Stimulated activated naive CD8-positive, alpha-beta T cell treated with anti-CD3 and anti-CD28 coated beads, Interleukin-15, amount 100 ng/mL, for 72 hours (primary cell): ENCODE measurements around the gene AVEN.
A peak's percentile ranks its signal among the peaks of the same experiment; 100 is the strongest.

ENCODE experiments used
- ATAC-seq: fragments of 150-1000 bp; cut with Tn5 transposase; 2 replicates; pipeline ENCODE4 v1.10.0; 2021; ENCODE audit warnings: mild to moderate bottlenecking, moderate library complexity
- DNase-seq, 2 donors: peaks; one replicate each; pipeline ENCODE4 v3.0.0; 2021 to 2022
- H3K27ac Mint-ChIP-seq, 2 donors: one replicate each; pipeline ENCODE4 v1.8.0; 2022; ENCODE audit warnings: mild to moderate bottlenecking in 2 of 2, mixed read lengths in 2 of 2, moderate library complexity in 2 of 2
- H3K27me3 Mint-ChIP-seq: one replicate; pipeline ENCODE4 v1.8.0; 2022; ENCODE audit warnings: mixed read lengths
- H3K4me1 Mint-ChIP-seq: one replicate; pipeline ENCODE4 v1.8.0; 2022; ENCODE audit warnings: mild to moderate bottlenecking, mixed read lengths
- H3K4me3 Mint-ChIP-seq, 2 donors: one replicate each; pipeline ENCODE4 v1.8.0; 2022; ENCODE audit warnings: mild to moderate bottlenecking in 2 of 2, mixed read lengths in 2 of 2, moderate library complexity in 1 of 2
- H3K9me3 Mint-ChIP-seq, 2 donors: one replicate each; pipeline ENCODE4 v1.8.0; 2022; ENCODE audit warnings: mixed read lengths in 2 of 2

Gene AVEN

GRCh38 chr15:33915571-33916407, 123.2 kb downstream of the AVEN start:
- Mint-ChIP-seq H3K4me3 (no peak overlapping the region), H3K27me3 (no peaks in the 10 kb centered on the region), H3K9me3 (no peaks in the 10 kb centered on the region), H3K27ac (no peak overlapping the region), H3K4me1 (peaks cover 11% of the 10 kb centered on the region)
- no peak for DNase-seq
- ATAC-seq, result no peak

- Mint-ChIP-seq H3K27ac (no peak overlapping the region), H3K4me1 (peaks cover 11% of the 10 kb centered on the region), H3K9me3 (no peaks in the 10 kb centered on the region), H3K4me3 (no peak overlapping the region), H3K27me3 (no peaks in the 10 kb centered on the region)
- no peak for DNase-seq
- no peak for ATAC-seq
Observed at GRCh38 chr15:33913459-33913858, 125.5 kb downstream of the AVEN start.

GRCh38 chr15:33912326-33912725, 126.7 kb downstream of the AVEN start:
- DNase-seq (no peak), ATAC-seq (no peak)
- peaks cover 11% of the 10 kb centered on the region for H3K4me1 Mint-ChIP-seq
- no peaks in the 10 kb centered on the region for H3K9me3 Mint-ChIP-seq
- no peak overlapping the region for H3K27ac Mint-ChIP-seq
- no peak overlapping the region for H3K4me3 Mint-ChIP-seq
- H3K27me3 Mint-ChIP-seq, result no peaks in the 10 kb centered on the region

- Mint-ChIP-seq H3K4me3 (no peak overlapping the region), H3K4me1 (peaks cover 6% of the 10 kb centered on the region), H3K27me3 (no peaks in the 10 kb centered on the region), H3K9me3 (no peaks in the 10 kb centered on the region), H3K27ac (no peak overlapping the region)
- ATAC-seq, result no peak
- DNase-seq, result no peak
Observed at GRCh38 chr15:33910741-33911140, 128.3 kb downstream of the AVEN start.

- peaks cover under 1% of the 10 kb centered on the region for H3K4me1 Mint-ChIP-seq
- H3K4me3 Mint-ChIP-seq, result no peak overlapping the region
- H3K27ac Mint-ChIP-seq, result no peak overlapping the region
- no peaks in the 10 kb centered on the region for H3K27me3 Mint-ChIP-seq
- no peaks in the 10 kb centered on the region for H3K9me3 Mint-ChIP-seq
- ATAC-seq, result no peak
- DNase-seq, result no peak
Observed at GRCh38 chr15:33908406-33908805, 130.6 kb downstream of the AVEN start.

GRCh38 chr15:33907326-33907725, 131.7 kb downstream of the AVEN start:
- H3K4me3 Mint-ChIP-seq, result no peak overlapping the region
- ATAC-seq (no peak), DNase-seq (no peak)
- H3K9me3 Mint-ChIP-seq, result no peaks in the 10 kb centered on the region
- no peaks in the 10 kb centered on the region for H3K4me1 Mint-ChIP-seq
- H3K27me3 Mint-ChIP-seq, result no peaks in the 10 kb centered on the region
- H3K27ac Mint-ChIP-seq, result no peak overlapping the region

- no peaks in the 10 kb centered on the region for H3K4me1 Mint-ChIP-seq
- DNase-seq, result no peak
- H3K4me3 Mint-ChIP-seq, result no peak overlapping the region
- no peaks in the 10 kb centered on the region for H3K9me3 Mint-ChIP-seq
- no peak overlapping the region for H3K27ac Mint-ChIP-seq
- ATAC-seq, result no peak
- no peaks in the 10 kb centered on the region for H3K27me3 Mint-ChIP-seq
Observed at GRCh38 chr15:33903661-33904060, 135.3 kb downstream of the AVEN start.

GRCh38 chr15:33902043-33902442, 137.0 kb downstream of the AVEN start:
- H3K4me3 Mint-ChIP-seq, result no peak overlapping the region
- H3K9me3 Mint-ChIP-seq, result no peaks in the 10 kb centered on the region
- ATAC-seq (no peak), DNase-seq (no peak)
- no peaks in the 10 kb centered on the region for H3K27me3 Mint-ChIP-seq
- H3K4me1 Mint-ChIP-seq, result no peaks in the 10 kb centered on the region
- no peak overlapping the region for H3K27ac Mint-ChIP-seq

GRCh38 chr15:33894193-33894592, 144.8 kb downstream of the AVEN start:
- H3K4me3 Mint-ChIP-seq, result no peak overlapping the region
- H3K4me1 Mint-ChIP-seq, result no peaks in the 10 kb centered on the region

GRCh38 chr15:33888176-33888575, 150.8 kb downstream of the AVEN start:
- Mint-ChIP-seq H3K27me3 (no peaks in the 10 kb centered on the region), H3K4me3 (no peak overlapping the region), H3K9me3 (peaks cover 4 to 16% of the 10 kb centered on the region in 2 donors), H3K4me1 (no peaks in the 10 kb centered on the region), H3K27ac (no peak overlapping the region)
- no peak for DNase-seq
- ATAC-seq, result no peak

More at GRCh38 chr15:33894193-33894592, 144.8 kb downstream of the AVEN start:
- Mint-ChIP-seq H3K27me3 (no peaks in the 10 kb centered on the region), H3K27ac (peak overlapping the region in 1 of 2 donors; percentile 57), H3K9me3 (peaks cover 0 to 3% of the 10 kb centered on the region in 2 donors)
- no peak for ATAC-seq
- DNase-seq, result no peak

GRCh38 chr15:33882921-33883320, 156.1 kb downstream of the AVEN start:
- Mint-ChIP-seq H3K27me3 (no peaks in the 10 kb centered on the region), H3K9me3 (peaks cover 0 to 10% of the 10 kb centered on the region in 2 donors)
- DNase-seq, result no peak

GRCh38 chr15:33874156-33874555, 164.8 kb downstream of the AVEN start:
- DNase-seq (no peak), ATAC-seq (no peak)
- H3K4me3 Mint-ChIP-seq, result no peak overlapping the region
- no peaks in the 10 kb centered on the region for H3K4me1 Mint-ChIP-seq
- H3K27ac Mint-ChIP-seq, result no peak overlapping the region
- no peaks in the 10 kb centered on the region for H3K9me3 Mint-ChIP-seq
- no peaks in the 10 kb centered on the region for H3K27me3 Mint-ChIP-seq

More at GRCh38 chr15:33882921-33883320, 156.1 kb downstream of the AVEN start:
- Mint-ChIP-seq H3K27ac (no peak overlapping the region), H3K4me3 (no peak overlapping the region), H3K4me1 (no peaks in the 10 kb centered on the region)
- ATAC-seq, result no peak

- Mint-ChIP-seq H3K27ac (peak overlapping the region in 1 of 2 donors; percentile 27), H3K9me3 (no peaks in the 10 kb centered on the region), H3K27me3 (no peaks in the 10 kb centered on the region), H3K4me1 (no peaks in the 10 kb centered on the region), H3K4me3 (no peak overlapping the region)
- ATAC-seq, result no peak
- no peak for DNase-seq
Observed at GRCh38 chr15:33872416-33873106, 166.4 kb downstream of the AVEN start.

GRCh38 chr15:33871980-33872379, 167.0 kb downstream of the AVEN start:
- ATAC-seq (no peak), DNase-seq (no peak)
- Mint-ChIP-seq H3K4me1 (no peaks in the 10 kb centered on the region), H3K27ac (no peak overlapping the region), H3K27me3 (no peaks in the 10 kb centered on the region), H3K4me3 (no peak overlapping the region), H3K9me3 (no peaks in the 10 kb centered on the region)

- no peak overlapping the region for H3K27ac Mint-ChIP-seq
- no peaks in the 10 kb centered on the region for H3K27me3 Mint-ChIP-seq
Observed at GRCh38 chr15:33866101-33866737, 172.8 kb downstream of the AVEN start.

GRCh38 chr15:33865416-33865815, 173.6 kb downstream of the AVEN start:
- H3K9me3 Mint-ChIP-seq, result no peaks in the 10 kb centered on the region
- H3K4me1 Mint-ChIP-seq, result no peaks in the 10 kb centered on the region
- H3K4me3 Mint-ChIP-seq, result no peak overlapping the region
- ATAC-seq (no peak), DNase-seq (no peak)
- no peaks in the 10 kb centered on the region for H3K27me3 Mint-ChIP-seq
- no peak overlapping the region for H3K27ac Mint-ChIP-seq

More at GRCh38 chr15:33866101-33866737, 172.8 kb downstream of the AVEN start:
- Mint-ChIP-seq H3K9me3 (no peaks in the 10 kb centered on the region), H3K4me1 (no peaks in the 10 kb centered on the region), H3K4me3 (no peak overlapping the region)
- no peak for DNase-seq
- ATAC-seq, result no peak
